HepG2 (cell line): Measurements from ENCODE around the gene COPZ2. TPM values are rescaled to one million over a fixed set of nuclear protein-coding genes. Genes with fewer than 3 reads are reported as not detected.
A peak's percentile ranks its signal among the peaks of the same experiment; 100 is the strongest.

Experiments used
- AHR ChIP-seq: IDR thresholded peaks from 2 replicates; pipeline ENCODE4 v1.6.1; 2018; ENCODE audit warnings: missing genetic modification reagents, missing compliant biosample characterization
- ATF4 ChIP-seq, 2 experiments: fragments of 450-650 bp in 1 of 2; sonication (generic) in 1 of 2; formaldehyde crosslinking; IDR thresholded peaks; 2 replicates each; pipeline versions ENCODE4 v1.5.0 to v1.8.0; 2020 to 2022; ENCODE audit warnings: mild to moderate bottlenecking in 1 of 2, missing genetic modification reagents in 1 of 2
- CBX5 ChIP-seq: sonication (generic); formaldehyde crosslinking; IDR thresholded peaks from 2 replicates; pipeline ENCODE4 v1.4.0; 2020; ENCODE audit warnings: missing genetic modification reagents, borderline replicate concordance
- CREB3 ChIP-seq: sonication (generic); formaldehyde crosslinking; IDR thresholded peaks from 2 replicates; pipeline ENCODE4 v1.5.0; 2020; ENCODE audit warnings: missing genetic modification reagents
- CREBL2 ChIP-seq: sonication (generic); formaldehyde crosslinking; IDR thresholded peaks from 2 replicates; pipeline ENCODE4 v1.8.1; 2023; ENCODE audit warnings: missing genetic modification reagents, mild to moderate bottlenecking, borderline replicate concordance
- DRAP1 ChIP-seq: IDR thresholded peaks from 2 replicates; pipeline ENCODE4 v1.6.1; 2016; ENCODE audit warnings: missing genetic modification reagents, missing compliant biosample characterization
- GLI4 ChIP-seq: sonication (generic); formaldehyde crosslinking; IDR thresholded peaks from 2 replicates; pipeline ENCODE4 v1.5.1; 2020; ENCODE audit warnings: missing genetic modification reagents, mild to moderate bottlenecking, moderate library complexity, borderline replicate concordance
- HNRNPK ChIP-seq: fragments of 200-400 bp; formaldehyde crosslinking; IDR thresholded peaks from 2 replicates; pipeline ENCODE4 v1.6.1; 2018; ENCODE audit warnings: low read length, low read depth, moderate library complexity, mild to moderate bottlenecking; ENCODE audit not compliant: poor library complexity, severe bottlenecking
- IRX3 ChIP-seq: sonication (generic); formaldehyde crosslinking; IDR thresholded peaks from 2 replicates; pipeline ENCODE4 v1.8.1; 2023; ENCODE audit warnings: mild to moderate bottlenecking, low read depth, missing genetic modification reagents, borderline replicate concordance
- KDM2A ChIP-seq: sonication (generic); formaldehyde crosslinking; IDR thresholded peaks from 2 replicates; pipeline ENCODE4 v1.4.0; 2020; ENCODE audit warnings: low read depth, missing genetic modification reagents, borderline replicate concordance
- KDM5B ChIP-seq: sonication (generic); formaldehyde crosslinking; IDR thresholded peaks from 2 replicates; pipeline ENCODE4 v1.4.0; 2020; ENCODE audit warnings: missing genetic modification reagents, mild to moderate bottlenecking, borderline replicate concordance
- MLXIP ChIP-seq: sonication (generic); formaldehyde crosslinking; IDR thresholded peaks from 2 replicates; pipeline ENCODE4 v1.9.0; 2021; ENCODE audit warnings: missing genetic modification reagents, borderline replicate concordance
- NCOA5 ChIP-seq: sonication (generic); formaldehyde crosslinking; IDR thresholded peaks from 2 replicates; pipeline ENCODE4 v1.4.0; 2020; ENCODE audit warnings: missing genetic modification reagents
- NPAS2 ChIP-seq: sonication (generic); formaldehyde crosslinking; IDR thresholded peaks from 2 replicates; pipeline ENCODE4 v1.8.0; 2022; ENCODE audit warnings: mild to moderate bottlenecking, missing genetic modification reagents, borderline replicate concordance
- POLR2AphosphoS5 ChIP-seq: IDR thresholded peaks from 2 replicates; pipeline ENCODE4 v1.6.1; 2012; ENCODE audit warnings: low read depth, low read length
- SALL1 ChIP-seq: sonication (generic); formaldehyde crosslinking; IDR thresholded peaks from 2 replicates; pipeline ENCODE4 v1.8.0; 2022; ENCODE audit warnings: mild to moderate bottlenecking, missing genetic modification reagents
- SP1 ChIP-seq, 2 experiments: fragments of 450-650 bp in 1 of 2; sonication (generic) in 1 of 2; formaldehyde crosslinking in 1 of 2; IDR thresholded peaks; 2 replicates each; pipeline versions ENCODE4 v1.4.0 to v1.6.1; 2016 to 2020; ENCODE audit warnings: missing genetic modification reagents in 1 of 2
- ZNF230 ChIP-seq: sonication (generic); formaldehyde crosslinking; IDR thresholded peaks from 2 replicates; pipeline ENCODE4 v1.4.0; 2020; ENCODE audit warnings: mild to moderate bottlenecking, missing genetic modification reagents
- ZNF256 ChIP-seq: sonication (generic); formaldehyde crosslinking; conservative IDR thresholded peaks from 2 replicates; pipeline ENCODE4 v1.4.0; 2020; ENCODE audit warnings: missing genetic modification reagents
- ZNF510 ChIP-seq: sonication (generic); formaldehyde crosslinking; IDR thresholded peaks from 2 replicates; pipeline ENCODE4 v1.4.0; 2020; ENCODE audit warnings: low read depth, mild to moderate bottlenecking, missing genetic modification reagents
- ZNF615 ChIP-seq: sonication (generic); formaldehyde crosslinking; IDR thresholded peaks from 2 replicates; pipeline ENCODE4 v1.5.0; 2020; ENCODE audit warnings: mild to moderate bottlenecking, missing genetic modification reagents, borderline replicate concordance
- ZNF720 ChIP-seq: sonication (generic); formaldehyde crosslinking; IDR thresholded peaks from 2 replicates; pipeline ENCODE4 v1.4.0; 2020; ENCODE audit warnings: missing genetic modification reagents
- polyA plus RNA-seq, 8 experiments: library from polyadenylated mRNA; depleted of rRNA in 3 of 8; stranded (reverse) in 7 of 8; unstranded in 1 of 8; fragments of >200 nt; fragmentation: Illumina TruSeq in 4 of 8; extraction: Trizol in 4 of 8; gene quantifications; 2 replicates each; pipeline versions ENCODE4 v1.2.1 to v1.2.3, GENCODE V29; 2011 to 2016; ENCODE audit warnings: low read depth in 4 of 8, missing spikeins in 1 of 8, mixed read lengths in 1 of 8; ENCODE audit not compliant: insufficient read depth in 1 of 8
- total RNA-seq, 5 experiments: library from RNA; depleted of rRNA; stranded (reverse); fragments of >200 nt; fragmentation: Illumina TruSeq; extraction: Trizol; gene quantifications; 2 replicates each; pipeline ENCODE4 v1.2.3, GENCODE V29; 2016; ENCODE audit warnings: low read depth in 1 of 5

The COPZ2 gene
- total and polyA plus RNA-seq, 2 of the 13 experiments (the other 11 are each of a cell fraction or from before 2014, with no cell fraction given) = 0.61 to 1.5 TPM

GRCh38 chr17:48047741-48048383, 10.3 kb upstream of the COPZ2 start, which contains the start of gene NFE2L1 (continued):
- TF ChIP-seq SP1 (IDR thresholded peaks at IDR 0.05) (no peak), SP1 (CRISPR knock-in tag; IDR thresholded peaks at IDR 0.05) (peak; percentile 39), KDM2A (CRISPR knock-in tag) (peak; percentile 46; the same call in 1 of the 2 replicates), CREB3 (CRISPR knock-in tag) (peak; percentile 79; the same call in 1 of the 2 replicates), AHR (CRISPR knock-in tag) (peak; percentile 16; the same call in 1 of the 2 replicates), ATF4 (CRISPR knock-in tag; IDR thresholded peaks at IDR 0.05) (no peak), POLR2AphosphoS5 (peak; percentile 87), MLXIP (no peak), ZNF720 (CRISPR knock-in tag) (no peak), KDM5B (peak; percentile 85; the same call in 1 of the 2 replicates), HNRNPK (no peak), ZNF615 (CRISPR knock-in tag) (no peak), CREBL2 (0 out of 2 replicates have a peak, but pooled peaks have one; percentile 11), DRAP1 (CRISPR knock-in tag) (peak; percentile 80), ZNF510 (CRISPR knock-in tag) (peak; percentile 78; the same call in 1 of the 2 replicates), CBX5 (CRISPR knock-in tag) (0 out of 2 replicates have a peak, but pooled peaks have one; percentile 21), IRX3 (0 out of 2 replicates have a peak, but pooled peaks have one; percentile 82), SALL1 (CRISPR knock-in tag) (peak; percentile 81), NCOA5 (CRISPR knock-in tag) (no peak), GLI4 (peak; percentile 27; the same call in 1 of the 2 replicates), NPAS2 (no peak), ZNF230 (peak; percentile 97; the same call in 1 of the 2 replicates), ZNF256 (CRISPR knock-in tag) (0 out of 2 replicates have a peak, but pooled peaks have one; percentile 62)
